HCT116 (cell line): Measurements from ENCODE around the gene SIL1. TPM values are rescaled to one million over a fixed set of nuclear protein-coding genes. Genes with fewer than 3 reads are reported as not detected.

Experiments
- ATAC-seq: fragments of 200-7000 bp; cut with Tn5 transposase; 2 replicates; pipeline ENCODE4 v1.9.1; 2020; ENCODE audit warnings: mild to moderate bottlenecking, moderate library complexity
- BruUV-seq: library from RNA; stranded (reverse); fragments of 400-500 nt; replicated peaks from 2 replicates; lab custom pipeline; 2021; lab: Mats Ljungman, UMichigan
- CTCF ChIA-PET: fragments of 300-600 bp; sonication (Branson Sonifier 250); formaldehyde crosslinking; loops from one replicate; lab custom pipeline; 2021; ENCODE audit warnings: antibody characterized with exemption; lab: Charles Lee
- POLR2A ChIA-PET: fragments of 300-600, 350-600 bp; sonication (Branson Sonifier 250); formaldehyde crosslinking; loops from one replicate; lab custom pipeline; 2021; ENCODE audit warnings: antibody characterized with exemption; lab: Charles Lee
- RAD21 ChIA-PET, 2 experiments: fragments of 300-600 bp; sonication (Branson Sonifier 250); formaldehyde crosslinking; loops; one replicate each; lab custom pipeline; 2023; ENCODE audit warnings: low total read pairs in 2 of 2; ENCODE audit not compliant: uncharacterized antibody in 2 of 2, unreplicated experiment in 2 of 2, low non-redundant PET in 1 of 2; lab: Charles Lee
- DNase-seq: peaks from one replicate; pipeline ENCODE4 v3.0.0-alpha.2; 2010; ENCODE audit warnings: low read depth, low spot score
- H2AFZ ChIP-seq: fragments of 200-600 bp; shearing (Covaris generic), sonication (generic); 2 replicates; pipeline ENCODE4 v1.6.1; 2017; ENCODE audit warnings: low read depth, mixed run types, mixed read lengths, antibody characterized with exemption, low read length; ENCODE audit not compliant: poor library complexity, severe bottlenecking
- H3K27ac ChIP-seq: 2 replicates; pipeline ENCODE4 v1.5.1; 2012; ENCODE audit warnings: low read depth, low read length
- H3K27me3 ChIP-seq: fragments of 200-600 bp; sonication (generic); 2 replicates; pipeline ENCODE4 v1.6.1; 2016; ENCODE audit warnings: mixed run types, low read length, mixed read lengths; ENCODE audit not compliant: insufficient read depth
- H3K36me3 ChIP-seq, 2 experiments: fragments of 200-500 bp in 1 of 2; fragments of 200-600 bp in 1 of 2; sonication (Bioruptor generic) in 1 of 2; sonication (generic) in 1 of 2; 2 replicates each; pipeline versions ENCODE4 v1.5.1 to v1.6.1; 2014 to 2016; ENCODE audit warnings: low read length in 2 of 2, inconsistent platforms in 1 of 2, mixed read lengths in 1 of 2, mixed run types in 1 of 2; ENCODE audit not compliant: insufficient read depth in 2 of 2, control insufficient read depth in 1 of 2
- H3K4me1 ChIP-seq, 2 experiments: fragments of 200-600 bp in 1 of 2; sonication (generic) in 1 of 2; 2 replicates each; pipeline versions ENCODE4 v1.5.1 to v1.6.1; 2012 to 2017; ENCODE audit warnings: low read length in 2 of 2, inconsistent platforms in 1 of 2, mild to moderate bottlenecking in 1 of 2, mixed read lengths in 1 of 2, mixed run types in 1 of 2, moderate library complexity in 1 of 2; ENCODE audit not compliant: insufficient read depth in 2 of 2, control insufficient read depth in 1 of 2
- H3K4me2 ChIP-seq: fragments of 200-600 bp; sonication (generic); 2 replicates; pipeline ENCODE4 v1.6.1; 2017; ENCODE audit warnings: mixed run types, low read length, mixed read lengths
- H3K4me3 ChIP-seq, 2 experiments: fragments of 200-600 bp in 1 of 2; sonication (generic) in 1 of 2; replicated peaks in 1 of 2; 2 replicates each; pipeline ENCODE4 v1.5.1; 2011 to 2016; ENCODE audit warnings: low read length in 2 of 2, control low read depth in 1 of 2, low read depth in 1 of 2, mild to moderate bottlenecking in 1 of 2, mixed read lengths in 1 of 2, mixed run types in 1 of 2
- H3K79me2 ChIP-seq: fragments of 200-600 bp; sonication (generic); 2 replicates; pipeline ENCODE4 v1.6.1; 2017; ENCODE audit warnings: mild to moderate bottlenecking, mixed run types, low read length, moderate library complexity, mixed read lengths; ENCODE audit not compliant: insufficient read depth
- H3K9ac ChIP-seq: fragments of 200-600 bp; sonication (generic); 2 replicates; pipeline ENCODE4 v1.6.1; 2016; ENCODE audit warnings: low read length, mixed read lengths
- H3K9me2 ChIP-seq: fragments of 200-600 bp; sonication (generic), shearing (Covaris generic); 2 replicates; pipeline ENCODE4 v1.6.1; 2017; ENCODE audit warnings: mixed run types, mild to moderate bottlenecking, moderate library complexity; ENCODE audit not compliant: insufficient read depth
- H3K9me3 ChIP-seq, 2 experiments: fragments of 200-500 bp in 1 of 2; fragments of 200-600 bp in 1 of 2; sonication (Bioruptor generic) in 1 of 2; sonication (generic) in 1 of 2; 2 replicates each; pipeline ENCODE4 v1.6.1; 2014 to 2017; ENCODE audit warnings: low read length in 2 of 2, mixed read lengths in 2 of 2, inconsistent platforms in 1 of 2, low read depth in 1 of 2, mild to moderate bottlenecking in 1 of 2, mixed run types in 1 of 2, moderate library complexity in 1 of 2; ENCODE audit not compliant: control insufficient read depth in 1 of 2, insufficient read depth in 1 of 2
- H4K20me1 ChIP-seq: fragments of 200-600 bp; sonication (generic), shearing (Covaris generic); 2 replicates; pipeline ENCODE4 v1.6.1; 2017; ENCODE audit warnings: mixed run types, mild to moderate bottlenecking, moderate library complexity; ENCODE audit not compliant: insufficient read depth
- CBX3 ChIP-seq: IDR thresholded peaks from 2 replicates; pipeline ENCODE4 v1.6.1; 2012; ENCODE audit warnings: low read depth
- EGR1 ChIP-seq: IDR thresholded peaks from 2 replicates; pipeline ENCODE4 v1.6.1; 2012; ENCODE audit warnings: low read depth
- FOSL1 ChIP-seq: IDR thresholded peaks from 2 replicates; pipeline ENCODE4 v1.6.1; 2012; ENCODE audit warnings: low read depth
- JUND ChIP-seq: IDR thresholded peaks from 2 replicates; pipeline ENCODE4 v1.6.1; 2012
- POLR2A ChIP-seq: IDR thresholded peaks from 2 replicates; pipeline ENCODE4 v1.7.0; 2011; ENCODE audit warnings: borderline replicate concordance; ENCODE audit not compliant: insufficient read depth, insufficient read length; ENCODE audit errors: extremely low read depth
- SIN3A ChIP-seq: IDR thresholded peaks from 2 replicates; pipeline ENCODE4 v1.6.1; 2012; ENCODE audit warnings: low read depth
- TCF7L2 ChIP-seq: IDR thresholded peaks from 2 replicates; pipeline ENCODE4 v1.7.0; 2011; ENCODE audit warnings: borderline replicate concordance, inconsistent platforms; ENCODE audit not compliant: insufficient read depth, insufficient read length; ENCODE audit errors: extremely low read depth
- YY1 ChIP-seq: IDR thresholded peaks from 2 replicates; pipeline ENCODE4 v1.6.1; 2011; ENCODE audit warnings: low read length, low read depth, moderate library complexity, mild to moderate bottlenecking; ENCODE audit not compliant: insufficient replicate concordance; ENCODE audit errors: extremely low read depth
- ZNF274 ChIP-seq: fragments of 200-500 bp; sonication (Bioruptor generic); IDR thresholded peaks from 2 replicates; pipeline ENCODE4 v1.6.1; 2014; ENCODE audit warnings: mild to moderate bottlenecking, low read depth, low read length, inconsistent platforms
- intact Hi-C: fragments of 100-400 bp; cut with micrococcal nuclease; formaldehyde crosslinking; loops from 2 replicates; pipeline ENCODE4 v1.10.0; 2022
- total RNA-seq: library from RNA; stranded (reverse); gene quantifications from one replicate; pipeline ENCODE4 v1.2.1, GENCODE V29; 2021; ENCODE audit not compliant: unreplicated experiment
- TF ChIP-seq, protein P1 (sequence below): IDR thresholded peaks from 2 replicates; pipeline ENCODE4 v1.6.1; 2012
- TF ChIP-seq, protein P2 (sequence below): IDR thresholded peaks from 2 replicates; pipeline ENCODE4 v1.6.1; 2012; ENCODE audit warnings: low read depth
- TF ChIP-seq, protein P3 (sequence below): IDR thresholded peaks from 2 replicates; pipeline ENCODE4 v1.6.1; 2012
- TF ChIP-seq, protein P4 (sequence below), 3 experiments: fragments of 200-600 bp in 1 of 3; sonication (generic) in 1 of 3; IDR thresholded peaks in 2 of 3; conservative IDR thresholded peaks in 1 of 3; 2 replicates each; pipeline ENCODE4 v1.5.1; 2012 to 2017; ENCODE audit warnings: low read depth in 2 of 3, low read length in 2 of 3, antibody characterized with exemption in 1 of 3, borderline replicate concordance in 1 of 3, control low read depth in 1 of 3, mild to moderate bottlenecking in 1 of 3, mixed read lengths in 1 of 3, mixed run types in 1 of 3, moderate library complexity in 1 of 3; ENCODE audit not compliant: insufficient read depth in 1 of 3

The SIL1 gene
- total RNA-seq, 1 experiment from 2014 or later = 34.0 TPM

DNA sequence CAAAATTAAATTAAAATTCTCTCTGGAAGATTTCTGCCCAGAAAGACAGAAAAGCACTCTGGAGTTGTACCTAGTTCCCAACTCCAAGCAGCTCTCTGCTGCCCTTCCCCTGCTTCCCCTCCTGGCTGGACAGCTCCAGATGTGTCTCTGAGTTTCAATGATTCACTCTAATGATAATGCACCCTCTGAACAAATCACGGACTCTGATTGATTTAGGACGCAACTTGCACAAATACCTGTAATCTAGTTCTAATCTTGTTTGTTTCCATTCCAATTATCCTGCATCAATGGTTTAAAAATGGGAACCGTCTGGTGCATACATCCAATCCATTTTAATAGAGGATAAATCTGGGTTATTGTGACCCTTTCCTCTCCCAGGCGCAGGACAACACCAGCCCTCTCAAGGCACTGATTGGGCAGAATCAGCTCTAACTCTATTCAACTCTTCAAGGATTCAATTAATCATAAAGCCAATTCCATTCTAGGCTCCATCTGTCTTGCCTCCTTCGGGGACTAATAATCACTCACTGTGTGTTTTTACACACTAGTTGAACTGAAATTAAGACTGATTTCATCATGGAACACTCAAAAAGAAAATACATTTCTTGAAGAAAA is 211.9 kb downstream of the SIL1 start:
- ATAC-seq (no peak), DNase-seq (no peak)
- no peak overlapping the region for H3K4me2 ChIP-seq
- RAD21 ChIA-PET = no interaction called here
- no peaks in the 10 kb centered on the region for H3K27me3 ChIP-seq
- no TSS peak for BruUV-seq
- no peaks in the 10 kb centered on the region for H3K9me2 ChIP-seq
- H2AFZ ChIP-seq = no peak overlapping the region
- H3K27ac ChIP-seq = no peak overlapping the region
- no peaks in the 10 kb centered on the region for H3K4me1 ChIP-seq
- TF ChIP-seq, protein P1, sequence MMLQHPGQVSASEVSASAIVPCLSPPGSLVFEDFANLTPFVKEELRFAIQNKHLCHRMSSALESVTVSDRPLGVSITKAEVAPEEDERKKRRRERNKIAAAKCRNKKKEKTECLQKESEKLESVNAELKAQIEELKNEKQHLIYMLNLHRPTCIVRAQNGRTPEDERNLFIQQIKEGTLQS = no peak
- TF ChIP-seq CBX3 = no peak
- TF ChIP-seq SIN3A = no peak
- TF ChIP-seq YY1 = no peak
- TF ChIP-seq, protein P2, sequence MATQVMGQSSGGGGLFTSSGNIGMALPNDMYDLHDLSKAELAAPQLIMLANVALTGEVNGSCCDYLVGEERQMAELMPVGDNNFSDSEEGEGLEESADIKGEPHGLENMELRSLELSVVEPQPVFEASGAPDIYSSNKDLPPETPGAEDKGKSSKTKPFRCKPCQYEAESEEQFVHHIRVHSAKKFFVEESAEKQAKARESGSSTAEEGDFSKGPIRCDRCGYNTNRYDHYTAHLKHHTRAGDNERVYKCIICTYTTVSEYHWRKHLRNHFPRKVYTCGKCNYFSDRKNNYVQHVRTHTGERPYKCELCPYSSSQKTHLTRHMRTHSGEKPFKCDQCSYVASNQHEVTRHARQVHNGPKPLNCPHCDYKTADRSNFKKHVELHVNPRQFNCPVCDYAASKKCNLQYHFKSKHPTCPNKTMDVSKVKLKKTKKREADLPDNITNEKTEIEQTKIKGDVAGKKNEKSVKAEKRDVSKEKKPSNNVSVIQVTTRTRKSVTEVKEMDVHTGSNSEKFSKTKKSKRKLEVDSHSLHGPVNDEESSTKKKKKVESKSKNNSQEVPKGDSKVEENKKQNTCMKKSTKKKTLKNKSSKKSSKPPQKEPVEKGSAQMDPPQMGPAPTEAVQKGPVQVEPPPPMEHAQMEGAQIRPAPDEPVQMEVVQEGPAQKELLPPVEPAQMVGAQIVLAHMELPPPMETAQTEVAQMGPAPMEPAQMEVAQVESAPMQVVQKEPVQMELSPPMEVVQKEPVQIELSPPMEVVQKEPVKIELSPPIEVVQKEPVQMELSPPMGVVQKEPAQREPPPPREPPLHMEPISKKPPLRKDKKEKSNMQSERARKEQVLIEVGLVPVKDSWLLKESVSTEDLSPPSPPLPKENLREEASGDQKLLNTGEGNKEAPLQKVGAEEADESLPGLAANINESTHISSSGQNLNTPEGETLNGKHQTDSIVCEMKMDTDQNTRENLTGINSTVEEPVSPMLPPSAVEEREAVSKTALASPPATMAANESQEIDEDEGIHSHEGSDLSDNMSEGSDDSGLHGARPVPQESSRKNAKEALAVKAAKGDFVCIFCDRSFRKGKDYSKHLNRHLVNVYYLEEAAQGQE = no peak
- TF ChIP-seq, protein P3, sequence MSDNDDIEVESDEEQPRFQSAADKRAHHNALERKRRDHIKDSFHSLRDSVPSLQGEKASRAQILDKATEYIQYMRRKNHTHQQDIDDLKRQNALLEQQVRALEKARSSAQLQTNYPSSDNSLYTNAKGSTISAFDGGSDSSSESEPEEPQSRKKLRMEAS = no peak
- no peak for TF ChIP-seq TCF7L2
- TF ChIP-seq ZNF274 = no peak
- no peak for TF ChIP-seq JUND
- TF ChIP-seq, protein P4, sequence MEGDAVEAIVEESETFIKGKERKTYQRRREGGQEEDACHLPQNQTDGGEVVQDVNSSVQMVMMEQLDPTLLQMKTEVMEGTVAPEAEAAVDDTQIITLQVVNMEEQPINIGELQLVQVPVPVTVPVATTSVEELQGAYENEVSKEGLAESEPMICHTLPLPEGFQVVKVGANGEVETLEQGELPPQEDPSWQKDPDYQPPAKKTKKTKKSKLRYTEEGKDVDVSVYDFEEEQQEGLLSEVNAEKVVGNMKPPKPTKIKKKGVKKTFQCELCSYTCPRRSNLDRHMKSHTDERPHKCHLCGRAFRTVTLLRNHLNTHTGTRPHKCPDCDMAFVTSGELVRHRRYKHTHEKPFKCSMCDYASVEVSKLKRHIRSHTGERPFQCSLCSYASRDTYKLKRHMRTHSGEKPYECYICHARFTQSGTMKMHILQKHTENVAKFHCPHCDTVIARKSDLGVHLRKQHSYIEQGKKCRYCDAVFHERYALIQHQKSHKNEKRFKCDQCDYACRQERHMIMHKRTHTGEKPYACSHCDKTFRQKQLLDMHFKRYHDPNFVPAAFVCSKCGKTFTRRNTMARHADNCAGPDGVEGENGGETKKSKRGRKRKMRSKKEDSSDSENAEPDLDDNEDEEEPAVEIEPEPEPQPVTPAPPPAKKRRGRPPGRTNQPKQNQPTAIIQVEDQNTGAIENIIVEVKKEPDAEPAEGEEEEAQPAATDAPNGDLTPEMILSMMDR (IDR thresholded peaks at IDR 0.05 in 2 of 3, conservative IDR thresholded peaks at IDR 0.05 in 1 of 3; ENCODE audit: borderline replicate concordance in 1 of 3, insufficient read depth in 1 of 3, low read depth in 2 of 3, low read length in 2 of 3) = no peak
- no peak for TF ChIP-seq FOSL1
- TF ChIP-seq EGR1 = no peak
- no peak for TF ChIP-seq POLR2A
- TF ChIP-seq, all 23 proteins: peak for 0
- no peaks in the 10 kb centered on the region for H3K79me2 ChIP-seq
- H3K9ac ChIP-seq = no peak overlapping the region
- no peaks in the 10 kb centered on the region for H4K20me1 ChIP-seq
- H3K36me3 ChIP-seq = no peaks in the 10 kb centered on the region
- no peaks in the 10 kb centered on the region for H3K9me3 ChIP-seq
- intact Hi-C loops = no loop called here
- no peak overlapping the region for H3K4me3 ChIP-seq
- POLR2A ChIA-PET = no interaction called here
- CTCF ChIA-PET = no interaction called here
